Breast epithelium (tissue), 4 donors: ENCODE measurements around the gene ST6GALNAC2. TPM values are rescaled to one million over a fixed set of nuclear protein-coding genes. Genes with fewer than 3 reads are reported as not detected.
"Not testable (repeated sequence)": the region's sequence is repeated elsewhere in the genome, so short reads cannot be mapped to it uniquely, and the experiment has no call there.

Experiments used
- DNase-seq, 2 donors: peaks; one replicate each; pipeline ENCODE4 v3.0.0-alpha.2; 2019; ENCODE audit warnings: low spot score in 2 of 2
- H3K27ac ChIP-seq, 2 donors: fragments of 200-600 bp; sonication (generic) in 1 of 2; one replicate each; pipeline ENCODE4 v1.5.1; 2016 to 2019; ENCODE audit warnings: mild to moderate bottlenecking in 1 of 2
- H3K27me3 ChIP-seq, 2 donors: fragments of 200-600 bp; sonication (generic) in 1 of 2; one replicate each; pipeline versions ENCODE4 v1.5.1 to v1.6.0; 2017 to 2019; ENCODE audit warnings: control low read depth in 1 of 2, mild to moderate bottlenecking in 1 of 2
- H3K36me3 ChIP-seq: fragments of 200-600 bp; one replicate; pipeline ENCODE4 v1.5.1; 2019
- H3K4me1 ChIP-seq, 2 donors: fragments of 200-600 bp; sonication (generic); one replicate each; pipeline ENCODE4 v1.5.1; 2016 to 2019; ENCODE audit warnings: control low read depth in 1 of 2
- H3K4me3 ChIP-seq, 3 donors: fragments of 200-600 bp; sonication (generic); 1 replicate in 2 of 3; 2 replicates in 1 of 3; pipeline ENCODE4 v1.5.1; 2016 to 2019; ENCODE audit warnings: mild to moderate bottlenecking in 3 of 3, moderate library complexity in 2 of 3
- H3K9me3 ChIP-seq, 2 donors: fragments of 200-600 bp; sonication (generic) in 1 of 2; one replicate each; pipeline ENCODE4 v1.5.1; 2016 to 2019; ENCODE audit warnings: control low read depth in 1 of 2
- CTCF ChIP-seq, 3 donors: fragments of 450-650 bp; IDR thresholded peaks; one replicate each; pipeline ENCODE4 v1.5.1; 2016 to 2017; ENCODE audit warnings: antibody characterized with exemption in 3 of 3, mild to moderate bottlenecking in 3 of 3, moderate library complexity in 3 of 3
- POLR2A ChIP-seq: fragments of 450-650 bp; IDR thresholded peaks from one replicate; pipeline ENCODE4 v1.6.1; 2016; ENCODE audit warnings: antibody characterized with exemption, mild to moderate bottlenecking, moderate library complexity
- POLR2AphosphoS5 ChIP-seq, 3 donors: sonication (generic); formaldehyde crosslinking; IDR thresholded peaks; one replicate each; pipeline ENCODE4 v1.6.1; 2017; ENCODE audit warnings: antibody characterized with exemption in 3 of 3
- intact Hi-C: fragments of 100-400 bp; cut with DNase I; formaldehyde crosslinking; loops from one replicate; pipeline ENCODE4 v1.15.1; 2023; ENCODE audit warnings: low total_unique reads
- total RNA-seq, 3 donors: library from RNA; depleted of rRNA; stranded (reverse); fragments of >200 nt; gene quantifications; one replicate each; pipeline ENCODE4 v1.1.0, GENCODE V29; 2016

ST6GALNAC2 gene
- total RNA-seq, 3 donors from 2014 or later = 10.5 to 39.8 (median 12.0) TPM

- Histone ChIP-seq H3K9me3 (no peaks in the 10 kb centered on the region), H3K27me3 (no peaks in the 10 kb centered on the region), H3K4me1 (no peaks in the 10 kb centered on the region), H3K27ac (no peak overlapping the region), H3K36me3 (no peaks in the 10 kb centered on the region), H3K4me3 (no peak overlapping the region)
- no peak for DNase-seq
- intact Hi-C loops = no loop called here
- TF ChIP-seq POLR2AphosphoS5 (IDR thresholded peaks at IDR 0.05) (no peak), POLR2A (no peak), CTCF (IDR thresholded peaks at IDR 0.05) (no peak)
Measured at GRCh38 chr17:76617838-76618237, 32.2 kb upstream of the ST6GALNAC2 start.

- Histone ChIP-seq H3K27ac (no peak overlapping the region), H3K4me3 (no peak overlapping the region), H3K27me3 (no peaks in the 10 kb centered on the region), H3K4me1 (no peaks in the 10 kb centered on the region), H3K9me3 (no peaks in the 10 kb centered on the region), H3K36me3 (no peaks in the 10 kb centered on the region)
- no peak for DNase-seq
- intact Hi-C loops = no loop called here
- no peak for TF ChIP-seq CTCF (IDR thresholded peaks at IDR 0.05)
- TF ChIP-seq POLR2A = no peak
- no peak for TF ChIP-seq POLR2AphosphoS5 (IDR thresholded peaks at IDR 0.05)
Measured at GRCh38 chr17:76614912-76615617, 29.4 kb upstream of the ST6GALNAC2 start.

GRCh38 chr17:76614064-76614759 is 28.6 kb upstream of the ST6GALNAC2 start:
- H3K36me3 ChIP-seq, DNase-seq, intact Hi-C loops, H3K4me1 ChIP-seq, H3K27me3 ChIP-seq, H3K9me3 ChIP-seq, H3K4me3 ChIP-seq: not testable (repeated sequence)
- peak overlapping the region; percentile 12 to 38 for H3K27ac ChIP-seq

GRCh38 chr17:76612977-76613851 is 27.6 kb upstream of the ST6GALNAC2 start:
- DNase-seq = peak in 1 of 2 donors; percentile 71
- no peaks in the 10 kb centered on the region for H3K4me1 ChIP-seq
- H3K36me3 ChIP-seq = no peaks in the 10 kb centered on the region
- intact Hi-C loops = no loop called here
- H3K9me3 ChIP-seq = no peaks in the 10 kb centered on the region
- H3K27me3 ChIP-seq = no peaks in the 10 kb centered on the region
- TF ChIP-seq CTCF (IDR thresholded peaks at IDR 0.05) (peak in 1 of 3 donors; percentile 29), POLR2AphosphoS5 (IDR thresholded peaks at IDR 0.05) (no peak)
- no peak overlapping the region for H3K4me3 ChIP-seq
- H3K27ac ChIP-seq = peak overlapping the region; percentile 12 to 38

- no peaks in the 10 kb centered on the region for H3K36me3 ChIP-seq
- H3K4me1 ChIP-seq = no peaks in the 10 kb centered on the region
- no peaks in the 10 kb centered on the region for H3K9me3 ChIP-seq
- H3K27me3 ChIP-seq = no peaks in the 10 kb centered on the region
- TF ChIP-seq POLR2AphosphoS5 (IDR thresholded peaks at IDR 0.05) (no peak), POLR2A (no peak), CTCF (IDR thresholded peaks at IDR 0.05) (no peak)
- peak overlapping the region in 1 of 2 donors; percentile 38 for H3K27ac ChIP-seq
- no peak for DNase-seq
- intact Hi-C loops = no loop called here
- no peak overlapping the region for H3K4me3 ChIP-seq
Measured at GRCh38 chr17:76612465-76612864, 26.8 kb upstream of the ST6GALNAC2 start.
